ENCODE measurements around the gene NEK9. TPM values are rescaled to one million over a fixed set of nuclear protein-coding genes. Genes with fewer than 3 reads are reported as not detected.

Gene NEK9
- total and polyA plus RNA-seq, 2 experiments from 2014 or later: 16.3 to 31.1 TPM

GRCh38 chr14:75167325-75167724 is 40.5 kb upstream of the NEK9 start:
- Histone ChIP-seq H3K36me3 (ENCODE audit: insufficient read depth) (no peaks in the 10 kb centered on the region), H4K20me1 (replicated peaks; ENCODE audit: insufficient read depth) (peaks cover 34% of the 10 kb centered on the region), H3K9me2 (ENCODE audit: insufficient read depth) (no peaks in the 10 kb centered on the region), H3K27ac (ENCODE audit: low read depth) (no peak overlapping the region), H3K79me2 (replicated peaks; ENCODE audit: insufficient read depth) (peaks cover 98% of the 10 kb centered on the region), H3F3A (replicated peaks; ENCODE audit: low read depth) (no peaks in the 10 kb centered on the region), H3K4me3 (no peak overlapping the region), H3K4me2 (no peak overlapping the region), H2AFZ (no peak overlapping the region), H3K4me1 (ENCODE audit: insufficient read depth) (peaks cover 25% of the 10 kb centered on the region), H3K27me3 (ENCODE audit: insufficient read depth) (no peaks in the 10 kb centered on the region)
- H3K4me3 Mint-ChIP-seq: no peak overlapping the region
- ATAC-seq (0 out of 3 replicates have a peak, but pooled peaks have one; percentile 23), DNase-seq (ENCODE audit: low spot score) (no peak)
- peaks cover 13% of the 10 kb centered on the region for H3K4me1 Mint-ChIP-seq
- no peaks in the 10 kb centered on the region for H3K36me3 Mint-ChIP-seq (ENCODE audit: low read depth)
- H3K27ac Mint-ChIP-seq: peak overlapping the region; percentile 76
- TF ChIP-seq EZH2phosphoT487 (IDR thresholded peaks at IDR 0.05; ENCODE audit: unreplicated experiment) (no peak), NANOG (IDR thresholded peaks at IDR 0.05; ENCODE audit: borderline replicate concordance) (no peak), ZNF462 (CRISPR knock-in tag; IDR thresholded peaks at IDR 0.05) (no peak), ETS1 (IDR thresholded peaks at IDR 0.05) (no peak), EZH2 (IDR thresholded peaks at IDR 0.05; ENCODE audit: low read depth, unreplicated experiment) (no peak), CTCF (conservative IDR thresholded peaks at IDR 0.05; ENCODE audit: low read depth in 2 of 2) (no peak), STAT1 (IDR thresholded peaks at IDR 0.05; ENCODE audit: unreplicated experiment) (no peak), JUNB (IDR thresholded peaks at IDR 0.05; ENCODE audit: unreplicated experiment) (no peak), CREB1 (CRISPR knock-in tag; IDR thresholded peaks at IDR 0.05; ENCODE audit: low read depth) (no peak), REST (IDR thresholded peaks at IDR 0.05; ENCODE audit: unreplicated experiment) (no peak), POLR2AphosphoS5 (IDR thresholded peaks at IDR 0.05; ENCODE audit: low read depth) (no peak), ZNF331 (CRISPR knock-in tag; IDR thresholded peaks at IDR 0.05; ENCODE audit: low read depth) (no peak), ZNF114 (CRISPR knock-in tag; IDR thresholded peaks at IDR 0.05) (no peak)
- H3K9me3 Mint-ChIP-seq: no peaks in the 10 kb centered on the region
- H3K27me3 Mint-ChIP-seq (ENCODE audit: insufficient read depth, low read depth, poor library complexity): peaks cover 3% of the 10 kb centered on the region
